GM12874 (cell line): ENCODE measurements around the gene PLA2G4F.

Experiments
- CTCF ChIP-seq: IDR thresholded peaks from 2 replicates; pipeline ENCODE4 v1.5.1; 2011; ENCODE audit warnings: low read depth, mild to moderate bottlenecking, control low read depth, low read length, moderate library complexity; ENCODE audit not compliant: insufficient read depth

PLA2G4F gene

GRCh38 chr15:42092398-42093318 is 63.8 kb downstream of the PLA2G4F start:
- TF ChIP-seq CTCF = no peak

- TF ChIP-seq CTCF = no peak
These were observed 65.7 kb downstream of the PLA2G4F start for GRCh38 chr15:42090781-42091180.

- TF ChIP-seq CTCF = no peak
These were observed 66.1 kb downstream of the PLA2G4F start for GRCh38 chr15:42090370-42090769.

- TF ChIP-seq CTCF = no peak
These were observed 66.5 kb downstream of the PLA2G4F start for GRCh38 chr15:42089942-42090341.
